NCI-H82 treated with DMSO at 0.1 percent for 48 hours (cell line): ENCODE results near the gene EPHA3.

Source experiments
- DNase-seq: peaks from one replicate; lab custom pipeline; 2025; ENCODE audit not compliant: unreplicated experiment; lab: John Stamatoyannopoulos, UW

EPHA3 gene

DNA sequence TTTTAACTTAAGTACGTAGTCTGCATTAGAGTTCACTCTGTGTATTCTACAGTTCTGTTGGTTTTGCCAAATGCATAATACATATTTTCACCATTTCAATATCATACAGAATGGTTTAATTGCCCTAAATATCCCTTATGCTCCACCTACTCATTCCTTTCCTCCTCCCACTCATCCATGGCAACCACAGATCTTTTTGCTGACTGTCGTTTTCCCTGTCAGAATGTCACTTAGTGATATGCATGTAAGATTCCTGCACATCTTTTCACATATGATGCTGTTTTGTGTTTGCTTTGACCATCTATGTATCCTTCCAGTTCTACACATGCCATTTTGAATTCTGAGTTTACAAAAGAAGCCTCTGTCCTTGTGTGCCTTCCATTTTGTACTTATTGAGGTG is 36.7 kb downstream of the EPHA3 start:
- no peak for DNase-seq

DNA sequence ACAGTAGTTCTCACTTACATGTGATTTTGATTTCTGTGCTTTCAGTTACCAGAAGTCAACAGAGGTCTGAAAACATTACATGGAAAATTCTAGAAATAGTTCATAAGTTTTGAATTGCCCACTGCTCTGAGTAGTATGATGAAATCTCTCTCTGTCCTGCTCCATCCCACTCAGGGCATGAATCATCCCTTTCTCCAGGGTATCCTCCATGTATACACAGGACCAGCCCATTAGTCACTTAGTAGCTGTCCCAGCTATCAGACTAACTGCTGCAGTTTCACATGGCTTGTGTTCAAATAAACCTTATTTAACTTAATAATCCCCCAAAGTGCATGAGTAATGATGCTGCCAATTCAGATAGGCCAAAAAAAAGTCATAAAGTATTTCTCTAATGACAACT is 38.6 kb downstream of the EPHA3 start:
- no peak for DNase-seq

DNA sequence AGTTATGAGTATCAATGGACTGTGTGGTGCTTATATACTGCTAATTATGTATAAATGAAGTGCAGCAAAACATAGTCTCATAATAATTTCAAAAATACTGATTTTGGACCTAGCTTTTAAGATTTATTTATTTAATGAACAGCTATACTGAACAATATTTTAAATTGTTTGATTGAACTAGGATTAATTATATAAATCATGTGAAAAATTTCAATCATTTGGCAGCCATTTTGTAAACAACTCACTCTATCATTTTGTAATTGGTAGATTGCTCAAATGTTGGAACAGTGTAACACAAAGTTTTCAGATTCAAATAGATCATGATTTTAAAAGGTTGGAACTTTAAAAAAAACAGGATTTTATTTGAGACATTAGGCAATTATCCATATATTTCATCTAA is 47.0 kb downstream of the EPHA3 start:
- no peak for DNase-seq

DNA sequence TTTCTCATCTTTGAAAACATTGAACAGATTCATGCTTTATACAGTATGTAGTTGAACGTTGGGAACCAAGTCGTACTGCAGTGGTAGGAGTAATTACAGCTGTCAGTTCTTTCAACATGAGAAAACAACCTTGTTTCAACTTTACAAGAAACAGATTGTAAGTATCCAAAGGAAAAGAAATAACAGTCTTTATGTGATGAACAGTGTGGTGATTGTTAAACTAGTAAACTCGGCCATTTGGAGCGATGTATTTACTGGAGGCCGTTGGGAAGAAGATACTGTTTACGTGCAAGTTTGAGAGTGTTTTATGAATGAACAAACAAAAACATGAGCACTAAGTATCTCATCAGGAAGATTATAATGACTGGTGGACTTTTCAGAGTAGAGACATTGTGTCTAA is 48.4 kb downstream of the EPHA3 start:
- DNase-seq, result no peak

DNA sequence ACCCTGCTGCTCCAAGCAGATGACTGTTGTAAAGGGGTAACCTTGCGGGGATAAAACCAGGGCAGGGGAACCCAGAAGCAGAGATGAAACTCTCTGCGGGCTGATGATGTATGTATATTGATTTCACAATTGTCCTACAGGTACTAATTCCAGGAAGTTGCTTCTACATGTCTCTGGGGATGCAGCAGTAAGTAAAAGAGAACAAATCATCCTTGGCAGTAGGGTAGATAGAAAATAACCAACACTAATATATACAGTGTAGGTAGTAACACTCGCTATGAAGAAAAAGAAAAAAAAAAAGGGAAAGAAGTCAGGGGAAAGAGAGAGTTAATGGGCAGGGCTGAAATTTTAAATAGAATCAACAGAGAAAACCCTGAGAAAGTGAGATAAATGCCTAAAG is 50.2 kb downstream of the EPHA3 start:
- no peak for DNase-seq

DNA sequence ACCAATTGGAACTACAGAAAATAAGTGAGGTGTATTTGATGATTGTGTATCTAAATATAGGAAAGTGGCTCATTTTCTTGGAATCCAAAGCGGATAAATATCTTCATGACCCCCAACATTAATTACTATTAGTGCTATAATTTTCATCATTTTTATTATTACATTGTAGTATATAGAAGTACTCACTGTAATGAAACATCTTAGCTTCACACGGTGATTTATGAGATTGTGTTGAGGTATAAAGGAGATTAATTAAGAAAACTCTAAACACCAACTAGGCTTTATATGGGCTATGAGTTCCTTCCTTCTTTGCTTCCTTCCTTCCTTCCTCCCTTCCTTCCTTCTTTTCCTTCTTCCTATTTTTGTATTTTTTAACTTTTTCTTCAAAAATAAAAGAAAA is 52.2 kb downstream of the EPHA3 start:
- DNase-seq, result no peak

DNA sequence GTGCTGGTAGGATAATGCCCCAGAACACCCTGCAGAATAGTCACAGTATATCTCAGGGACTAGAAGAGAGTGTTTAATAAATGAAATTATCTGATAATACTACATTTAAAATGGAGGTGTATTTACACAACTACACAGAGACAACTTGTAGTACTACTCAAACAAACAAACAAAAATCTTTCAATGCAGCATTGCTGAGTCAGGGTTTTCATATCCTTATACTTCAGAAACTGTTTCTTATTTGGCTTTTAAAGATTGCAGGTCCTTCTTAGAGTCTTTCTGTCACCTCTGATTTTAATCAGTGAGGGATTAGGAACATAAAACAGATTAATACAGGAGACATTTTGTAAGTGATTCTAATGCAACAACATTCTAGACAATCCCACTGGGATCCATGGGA is 57.4 kb downstream of the EPHA3 start:
- no peak for DNase-seq

DNA sequence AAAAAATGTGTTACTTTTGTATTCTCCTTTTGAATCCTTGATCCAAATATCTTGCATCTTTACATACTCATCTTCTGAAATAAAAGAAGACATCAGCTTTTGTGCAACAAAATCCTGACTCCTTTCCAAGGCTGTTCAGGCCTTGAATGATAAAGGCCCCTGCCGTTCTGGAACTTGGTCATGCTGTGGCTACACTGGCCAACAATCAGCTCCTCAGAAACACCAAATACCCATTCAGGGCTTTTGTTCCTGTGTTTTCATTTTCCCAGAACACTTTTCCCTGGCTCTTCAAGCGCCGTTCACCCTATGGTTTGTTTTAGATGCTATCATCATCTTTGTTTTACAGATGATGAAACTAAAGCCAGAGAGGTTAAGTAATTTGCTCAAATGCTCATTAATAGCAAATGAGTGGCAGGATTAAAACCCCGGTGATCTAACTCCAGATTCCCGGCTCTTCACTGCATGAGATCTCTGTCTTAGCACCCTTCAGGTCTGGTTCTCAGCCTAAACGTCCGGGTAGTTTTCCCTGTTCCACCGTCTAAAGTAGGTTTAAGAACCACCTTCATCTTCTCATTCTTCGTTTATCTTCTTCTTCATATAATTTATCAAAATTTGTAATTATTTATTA is 58.3 kb downstream of the EPHA3 start:
- DNase-seq, result no peak

DNA sequence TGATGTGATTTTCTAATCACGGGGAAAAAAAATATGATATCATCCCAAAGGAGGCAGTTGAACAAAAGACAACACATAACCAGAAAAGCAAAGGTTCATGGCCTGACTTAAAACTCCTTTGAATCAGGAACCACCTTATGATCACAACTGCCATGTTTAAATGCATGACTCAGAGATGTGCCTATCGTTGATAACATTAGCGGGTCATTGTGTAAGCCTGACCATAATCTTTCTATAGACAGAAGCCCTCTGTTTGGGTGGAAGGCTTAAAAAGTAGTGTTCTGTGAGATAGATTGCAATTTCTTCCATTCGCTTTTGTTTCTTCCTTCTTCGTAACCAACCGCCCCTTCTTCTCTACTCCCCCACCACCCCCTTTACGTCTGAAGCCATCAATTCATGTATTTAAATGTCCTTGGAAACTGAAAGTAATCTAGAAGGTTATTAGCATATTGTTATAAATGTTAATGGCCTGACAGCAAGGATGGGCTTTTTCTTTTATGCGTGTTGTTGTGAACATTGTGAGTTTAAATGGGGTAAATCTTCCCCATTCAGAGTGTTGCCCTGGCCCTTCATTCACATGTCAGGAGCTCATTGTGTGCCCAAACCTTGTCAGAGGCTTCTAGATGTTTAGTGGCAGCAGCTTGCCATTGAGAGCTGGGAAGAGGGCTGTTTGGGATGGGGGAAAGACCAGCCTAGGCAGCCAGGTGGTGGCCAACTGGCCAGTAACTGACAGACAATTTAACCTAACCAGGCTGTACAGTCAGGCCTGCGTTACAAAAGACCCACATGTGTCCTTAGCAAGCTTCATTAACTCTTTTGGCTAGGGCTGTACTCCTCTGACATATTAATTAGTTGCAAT is 64.5 kb downstream of the EPHA3 start:
- DNase-seq, result no peak

DNA sequence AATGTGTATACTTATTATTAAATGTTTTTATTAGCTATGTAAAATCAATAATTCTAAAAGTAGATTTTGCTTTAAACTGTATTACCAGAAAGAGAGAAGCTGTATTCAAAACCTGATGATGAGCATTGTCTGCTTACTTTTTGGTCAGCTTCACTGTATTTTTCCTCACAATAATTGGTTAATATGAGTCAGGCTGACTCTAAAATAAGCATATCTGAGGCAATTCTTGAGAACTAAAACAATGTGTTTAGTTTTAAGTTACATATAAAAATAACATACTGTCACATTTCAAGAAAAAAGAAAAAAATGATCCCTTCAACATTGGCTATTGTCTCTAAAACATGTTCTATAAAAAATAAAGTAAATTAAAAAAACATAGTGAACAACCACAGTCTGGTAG is 66.1 kb downstream of the EPHA3 start:
- DNase-seq, result no peak

DNA sequence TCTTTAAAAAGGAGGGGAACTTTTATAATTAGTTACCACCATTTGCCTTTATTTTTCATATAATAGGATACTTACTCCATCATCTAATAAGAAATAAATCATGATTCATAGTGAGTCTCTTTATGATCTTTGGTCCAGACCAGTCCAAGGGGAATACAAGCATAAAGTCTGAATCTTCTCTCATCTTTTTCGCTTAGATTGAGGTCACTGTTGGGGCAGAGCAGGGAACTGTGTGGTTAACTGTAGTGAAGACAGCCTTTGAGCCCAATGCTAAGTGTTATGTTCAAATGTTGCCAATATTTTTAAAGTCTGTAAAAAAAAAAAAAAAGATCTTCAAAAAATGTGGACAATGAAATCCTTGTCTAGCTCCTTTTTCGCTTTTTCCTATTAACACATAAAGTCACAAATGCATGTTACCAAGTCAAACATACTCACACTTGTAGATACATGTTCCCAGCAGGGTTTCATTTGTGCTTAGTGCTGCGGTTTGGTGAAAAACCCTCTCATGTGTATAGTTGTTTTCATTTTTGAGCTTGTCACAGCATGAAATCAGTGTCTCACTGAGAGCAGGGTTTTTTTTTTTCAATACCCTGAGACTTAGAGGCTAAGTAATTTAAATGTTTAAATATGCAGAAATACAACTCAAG is 72.1 kb downstream of the EPHA3 start:
- no peak for DNase-seq

DNA sequence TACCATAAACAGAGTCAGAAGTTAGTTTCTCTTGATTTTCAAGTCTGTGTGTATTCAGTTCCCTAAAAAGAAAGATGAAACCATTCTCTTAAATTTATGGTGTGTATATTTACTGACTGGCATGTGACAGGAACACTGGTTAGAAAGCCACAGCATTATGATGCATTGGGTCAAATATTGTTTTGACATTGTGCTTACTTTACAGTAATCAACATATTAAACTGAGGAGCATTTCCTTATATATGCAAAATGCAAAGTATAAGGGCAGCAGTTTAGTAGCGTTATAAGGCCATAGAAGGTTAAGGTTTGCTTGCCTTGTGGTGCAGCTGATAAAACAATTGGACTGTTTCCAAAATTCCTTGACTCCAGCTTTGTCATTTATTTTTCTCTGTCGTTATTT is 72.9 kb downstream of the EPHA3 start:
- DNase-seq, result no peak

DNA sequence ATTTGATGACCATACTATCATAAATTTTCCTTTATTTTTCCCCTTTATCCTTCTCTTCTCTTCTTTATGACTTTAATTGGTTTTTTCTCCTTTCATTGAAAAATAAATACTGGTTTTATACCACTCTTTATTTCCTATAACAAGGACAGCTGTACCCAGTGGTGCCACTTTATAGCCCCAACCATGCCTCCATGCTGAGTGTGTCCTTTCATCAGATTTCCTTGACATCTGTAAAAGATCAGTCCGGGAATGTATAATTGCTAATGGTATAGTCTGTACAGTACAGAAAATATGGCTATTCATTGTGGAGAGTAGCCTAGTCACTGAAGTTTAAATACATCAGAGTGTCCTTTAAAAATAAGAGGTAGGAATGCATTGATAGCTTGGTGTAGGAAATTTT is 74.6 kb downstream of the EPHA3 start:
- no peak for DNase-seq

DNA sequence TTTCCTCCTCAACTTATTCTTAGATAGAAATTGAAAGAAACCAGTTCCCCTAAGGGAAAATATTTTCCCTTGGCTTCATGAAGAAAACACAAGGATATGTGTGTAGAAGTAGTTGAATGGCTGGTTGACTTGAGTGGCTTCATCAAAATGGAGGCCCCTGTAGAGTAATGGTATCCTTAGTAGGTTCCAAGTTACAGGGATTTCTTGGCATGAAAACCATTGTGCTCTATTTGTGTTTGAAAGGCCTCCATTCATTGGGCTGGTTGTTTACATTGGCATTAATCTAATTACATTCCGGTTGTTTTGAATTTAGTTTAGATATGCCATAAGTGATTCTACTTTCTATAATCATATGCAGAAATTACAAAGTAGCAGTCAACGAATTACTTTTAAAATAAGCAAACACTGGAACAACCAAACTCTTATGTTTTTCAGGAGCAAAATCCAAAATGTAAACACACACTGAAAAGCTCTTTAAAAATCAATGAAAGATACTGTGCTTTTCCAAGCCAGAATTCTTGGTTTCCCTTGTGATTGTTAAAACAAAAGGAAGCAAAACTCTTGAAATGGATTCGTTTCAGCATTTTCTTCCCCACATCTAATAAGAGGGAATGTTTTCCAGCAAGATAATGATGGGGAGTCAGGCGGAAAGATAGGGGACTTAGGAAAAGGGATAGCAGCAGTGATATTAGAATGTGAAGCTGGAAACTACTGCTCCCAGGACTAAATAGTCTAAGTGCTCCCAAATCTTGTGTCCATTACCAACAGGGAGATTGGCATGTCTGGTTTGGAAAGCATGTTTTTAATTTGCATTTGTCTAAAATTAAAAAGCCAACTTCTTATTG is 77.0 kb downstream of the EPHA3 start:
- DNase-seq, result no peak

DNA sequence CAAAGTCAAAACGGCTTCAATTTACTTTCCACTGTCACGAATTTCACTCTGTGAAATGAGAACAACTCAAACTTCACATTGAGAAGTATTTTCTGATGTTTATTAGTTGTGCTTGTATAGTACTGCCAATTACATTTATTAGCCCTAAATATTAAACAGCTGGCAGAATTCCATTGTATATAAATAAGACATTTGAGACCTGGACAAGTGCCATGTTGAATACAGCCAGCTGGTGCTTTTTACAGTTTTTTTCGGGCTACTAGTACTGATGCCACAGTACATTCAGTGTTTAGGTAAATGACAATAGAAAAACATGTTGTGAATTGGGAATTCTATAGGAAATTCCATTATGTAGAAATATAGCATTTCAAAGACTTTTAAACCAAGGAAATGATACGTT is 79.0 kb downstream of the EPHA3 start:
- DNase-seq, result no peak

DNA sequence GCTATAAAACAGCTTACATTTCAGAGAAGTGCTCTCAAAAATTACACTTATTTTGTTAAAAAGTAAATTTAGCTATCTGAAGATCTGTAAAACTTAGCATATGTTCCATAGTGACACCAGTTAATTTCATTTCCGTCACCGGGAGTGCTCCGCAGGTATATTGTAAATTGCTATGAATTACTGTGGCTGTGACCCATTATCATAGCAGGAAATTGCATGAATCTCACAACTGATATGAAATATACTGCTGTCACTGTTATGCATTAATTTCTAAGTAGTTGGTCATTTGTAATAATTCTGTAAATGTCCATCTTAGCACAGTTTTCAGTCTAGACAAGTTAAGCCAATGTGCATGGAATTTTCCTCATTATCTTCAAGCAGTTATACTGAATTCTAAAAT is 91.2 kb downstream of the EPHA3 start:
- DNase-seq, result no peak

DNA sequence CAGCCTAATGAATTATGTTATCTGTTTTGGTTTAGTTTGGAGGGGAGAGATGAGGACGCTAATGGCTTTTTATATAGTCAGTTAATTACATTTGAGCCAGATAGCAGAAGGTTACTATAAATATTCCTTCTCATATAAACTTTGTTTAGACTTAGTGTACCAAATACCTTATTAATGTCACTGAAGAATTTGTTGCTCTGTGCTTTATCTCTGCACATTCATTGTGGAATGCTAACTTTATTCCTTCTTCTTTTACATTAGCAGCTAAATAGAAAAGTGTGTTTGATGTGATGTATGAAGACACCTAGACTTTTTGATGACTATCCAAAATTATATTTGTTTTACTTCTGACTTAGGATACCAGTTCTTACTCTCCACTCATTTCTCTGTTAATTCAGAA is 105.2 kb downstream of the EPHA3 start:
- no peak for DNase-seq

DNA sequence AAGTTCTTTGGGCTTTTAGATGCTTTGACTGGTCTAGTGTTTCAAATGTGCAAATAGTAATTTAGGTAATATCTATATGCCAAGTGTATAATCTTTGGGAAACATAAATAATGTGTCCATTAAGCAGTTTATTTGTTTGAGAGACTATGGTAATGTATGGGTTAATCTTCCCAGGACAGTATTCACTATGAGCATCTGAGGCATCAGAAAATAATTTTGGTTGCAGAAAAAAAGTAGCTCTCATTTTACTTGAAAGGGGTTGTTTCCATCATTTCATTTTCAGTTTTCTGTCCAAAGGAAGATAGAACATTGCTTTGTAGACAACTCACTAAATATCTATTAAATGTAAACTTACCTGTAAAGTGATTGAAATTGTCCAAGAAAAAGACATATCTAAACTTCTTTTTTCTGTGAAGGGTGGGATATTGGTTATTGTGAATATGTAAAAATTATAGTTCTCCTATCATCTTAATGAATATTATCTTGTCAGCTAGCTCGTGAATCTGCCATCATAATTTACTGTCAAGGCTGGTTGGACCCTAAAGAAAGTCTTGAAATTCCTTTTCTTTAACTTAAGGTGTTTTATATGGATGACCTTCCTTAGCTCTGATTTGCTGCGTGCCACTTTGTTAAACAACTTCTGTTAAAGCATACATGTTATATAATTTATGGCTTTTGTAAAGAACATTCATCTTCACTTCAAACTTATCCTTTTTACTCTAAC is 108.8 kb downstream of the EPHA3 start:
- no peak for DNase-seq

DNA sequence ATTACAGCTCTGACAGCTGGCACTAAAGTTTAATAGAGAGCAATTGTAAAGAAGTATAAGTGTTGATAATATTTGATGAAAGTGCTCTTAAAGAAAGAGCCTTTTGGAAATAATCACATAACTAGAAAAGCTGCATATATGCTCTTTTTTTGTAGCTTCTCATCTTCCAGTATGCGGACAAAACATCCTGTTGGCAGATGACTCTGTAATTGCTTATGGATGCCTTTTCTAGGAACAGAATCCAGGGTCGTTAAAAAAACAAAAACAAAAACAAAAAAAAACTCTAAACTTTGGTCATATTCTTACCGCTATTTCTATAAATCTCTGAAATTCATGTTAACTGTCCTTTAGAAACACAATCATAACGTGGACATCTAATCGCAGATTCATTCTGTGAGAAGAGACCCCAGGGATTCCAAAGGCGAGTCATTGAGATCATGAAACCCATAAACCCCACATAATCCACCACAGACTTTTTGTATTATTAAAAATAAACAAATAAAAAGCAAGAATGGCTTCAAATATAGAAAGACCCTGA is 109.8 kb downstream of the EPHA3 start:
- DNase-seq, result no peak

DNA sequence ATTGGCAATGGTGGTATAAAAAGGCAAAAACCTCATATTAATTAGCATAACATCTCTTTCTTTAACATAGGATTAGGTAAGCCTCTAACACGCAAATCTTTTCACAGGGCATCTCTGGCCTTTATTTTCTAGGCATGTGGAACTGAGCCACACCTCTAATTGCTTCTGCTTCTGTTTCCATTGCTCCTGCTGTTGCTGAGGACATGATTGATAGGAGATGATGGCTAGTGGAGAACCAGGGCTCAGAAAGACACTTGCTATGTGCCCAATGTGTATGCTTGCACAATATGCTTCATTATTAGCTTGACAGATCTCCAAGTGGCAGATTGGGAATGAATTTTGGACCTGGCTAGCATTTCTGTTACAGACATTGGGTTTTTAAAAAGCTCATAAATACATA is 114.5 kb downstream of the EPHA3 start:
- no peak for DNase-seq

DNA sequence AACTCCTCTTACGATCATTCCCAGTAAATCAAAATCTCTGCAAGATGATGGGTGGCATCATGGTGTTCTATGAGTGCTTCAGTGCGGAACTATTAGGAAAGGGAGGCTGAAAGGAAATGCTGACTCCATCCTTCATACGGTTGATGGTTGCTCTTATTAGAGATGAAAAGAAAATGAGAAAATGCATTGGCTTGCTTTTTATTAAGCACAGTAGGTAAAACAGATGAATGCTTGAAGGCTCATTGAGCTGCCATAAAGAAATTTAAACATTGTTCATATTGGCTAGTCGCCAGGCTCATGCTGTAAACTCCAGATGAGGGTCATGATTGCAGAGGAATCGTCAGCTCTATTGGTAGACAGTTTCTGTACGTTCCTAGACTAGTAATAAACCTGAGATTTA is 115.8 kb downstream of the EPHA3 start:
- no peak for DNase-seq
